GM12875 (cell line): ENCODE data around the gene NRGN.

Experiments
- H3K4me3 ChIP-seq: one replicate; pipeline ENCODE4 v1.5.1; 2011; ENCODE audit warnings: low read depth, low read length, control low read depth
- TF ChIP-seq, protein P1 (sequence below): IDR thresholded peaks from 2 replicates; pipeline ENCODE4 v1.5.1; 2011; ENCODE audit warnings: low read depth, mild to moderate bottlenecking, control low read depth, inconsistent platforms, low read length, moderate library complexity, borderline replicate concordance; ENCODE audit not compliant: insufficient read depth

Gene NRGN

DNA sequence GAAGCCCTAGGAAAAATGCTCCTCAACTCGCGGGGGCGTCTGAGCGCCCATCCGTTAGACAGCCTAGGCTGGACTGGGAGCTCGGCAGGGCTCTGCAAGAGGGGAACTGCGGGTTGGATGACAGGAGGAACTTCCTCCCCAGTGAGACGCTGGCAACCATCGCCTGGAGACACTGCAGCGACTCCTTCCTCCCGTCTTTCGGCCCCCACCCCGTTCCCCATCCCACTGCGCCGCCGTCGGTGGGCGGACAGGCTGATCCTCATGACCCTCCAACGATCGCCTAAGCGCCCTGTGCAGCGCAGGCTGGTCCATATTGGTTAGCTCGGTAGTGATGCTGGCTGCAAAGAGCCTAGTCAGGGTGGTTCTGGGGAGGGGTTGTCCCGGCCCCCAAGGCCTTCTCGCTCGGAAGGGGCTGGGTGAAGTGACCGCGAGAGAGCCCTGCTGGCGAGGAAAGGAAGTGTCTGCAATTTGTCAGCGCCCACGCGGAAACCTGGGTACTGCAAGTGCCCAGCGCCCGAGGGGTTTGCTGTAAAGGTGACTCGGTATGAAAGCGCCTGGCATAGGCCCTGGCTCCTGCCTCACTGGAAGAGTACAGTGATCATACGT lies 638 bp downstream of the NRGN start:
- H3K4me3 ChIP-seq: peak overlapping the region; percentile 43
- TF ChIP-seq, protein P1, sequence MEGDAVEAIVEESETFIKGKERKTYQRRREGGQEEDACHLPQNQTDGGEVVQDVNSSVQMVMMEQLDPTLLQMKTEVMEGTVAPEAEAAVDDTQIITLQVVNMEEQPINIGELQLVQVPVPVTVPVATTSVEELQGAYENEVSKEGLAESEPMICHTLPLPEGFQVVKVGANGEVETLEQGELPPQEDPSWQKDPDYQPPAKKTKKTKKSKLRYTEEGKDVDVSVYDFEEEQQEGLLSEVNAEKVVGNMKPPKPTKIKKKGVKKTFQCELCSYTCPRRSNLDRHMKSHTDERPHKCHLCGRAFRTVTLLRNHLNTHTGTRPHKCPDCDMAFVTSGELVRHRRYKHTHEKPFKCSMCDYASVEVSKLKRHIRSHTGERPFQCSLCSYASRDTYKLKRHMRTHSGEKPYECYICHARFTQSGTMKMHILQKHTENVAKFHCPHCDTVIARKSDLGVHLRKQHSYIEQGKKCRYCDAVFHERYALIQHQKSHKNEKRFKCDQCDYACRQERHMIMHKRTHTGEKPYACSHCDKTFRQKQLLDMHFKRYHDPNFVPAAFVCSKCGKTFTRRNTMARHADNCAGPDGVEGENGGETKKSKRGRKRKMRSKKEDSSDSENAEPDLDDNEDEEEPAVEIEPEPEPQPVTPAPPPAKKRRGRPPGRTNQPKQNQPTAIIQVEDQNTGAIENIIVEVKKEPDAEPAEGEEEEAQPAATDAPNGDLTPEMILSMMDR: 0 out of 2 replicates have a peak, but pooled peaks have one; percentile 26

- no peak overlapping the region for H3K4me3 ChIP-seq
- TF ChIP-seq, protein P1: no peak
Observed at GRCh38 chr11:124742555-124742954, 2.8 kb downstream of the NRGN start.

GRCh38 chr11:124743050-124743449 lies 3.3 kb downstream of the NRGN start:
- TF ChIP-seq, protein P1: no peak
- H3K4me3 ChIP-seq: no peak overlapping the region

DNA sequence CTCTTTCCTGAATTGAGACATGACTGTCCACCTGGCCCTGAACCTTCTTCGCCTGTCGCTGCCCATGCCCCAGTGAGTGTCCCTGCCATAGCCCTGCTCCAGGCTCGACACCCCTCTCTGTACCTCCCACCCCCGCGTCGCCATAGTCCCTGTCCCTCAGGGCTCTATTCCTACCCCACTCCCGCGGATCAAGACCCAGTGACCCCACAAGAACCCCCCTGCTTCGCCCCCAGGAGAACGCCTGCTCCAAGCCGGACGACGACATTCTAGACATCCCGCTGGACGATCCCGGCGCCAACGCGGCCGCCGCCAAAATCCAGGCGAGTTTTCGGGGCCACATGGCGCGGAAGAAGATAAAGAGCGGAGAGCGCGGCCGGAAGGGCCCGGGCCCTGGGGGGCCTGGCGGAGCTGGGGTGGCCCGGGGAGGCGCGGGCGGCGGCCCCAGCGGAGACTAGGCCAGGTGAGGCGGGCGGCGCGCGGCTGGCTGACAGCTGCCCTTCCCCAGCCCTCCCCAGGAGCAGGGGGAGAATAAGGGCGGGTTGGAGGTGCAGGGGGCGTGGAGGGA lies 5.6 kb downstream of the NRGN start:
- H3K4me3 ChIP-seq: no peak overlapping the region
- TF ChIP-seq, protein P1: no peak

DNA sequence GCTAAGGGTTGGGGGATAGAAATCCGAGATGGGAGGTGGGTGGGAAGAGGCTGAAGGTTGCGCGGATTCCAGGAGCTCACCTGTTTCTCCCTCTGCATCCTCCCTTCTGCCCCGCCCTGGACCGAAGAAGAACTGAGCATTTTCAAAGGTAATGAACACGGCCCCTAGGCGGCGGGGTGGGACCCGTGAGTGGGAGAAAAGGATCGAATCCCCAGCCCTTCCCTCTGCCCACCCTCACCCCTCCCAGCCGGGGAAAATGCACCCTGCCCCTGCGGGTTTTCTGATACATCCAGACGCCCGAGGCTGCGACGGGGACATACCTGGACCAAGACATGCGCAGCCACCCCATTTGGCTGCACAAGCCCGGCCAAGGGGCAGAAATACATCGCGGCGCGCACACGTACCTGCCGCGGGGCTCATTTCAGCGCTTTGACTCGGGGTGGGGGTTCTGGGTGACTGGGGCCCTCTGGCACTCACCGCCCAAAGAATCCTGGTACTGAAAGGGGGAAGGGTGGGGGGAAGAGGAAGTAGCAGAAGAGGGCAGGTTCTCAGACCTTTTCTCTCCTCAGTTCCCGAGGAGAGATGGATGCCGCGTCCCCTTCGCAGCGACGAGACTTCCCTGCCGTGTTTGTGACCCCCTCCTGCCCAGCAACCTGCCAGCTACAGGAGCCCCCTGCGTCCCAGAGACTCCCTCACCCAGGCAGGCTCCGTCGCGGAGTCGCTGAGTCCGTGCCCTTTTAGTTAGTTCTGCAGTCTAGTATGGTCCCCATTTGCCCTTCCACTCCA lies 6.3 kb downstream of the NRGN start:
- TF ChIP-seq, protein P1: peak; percentile 54
- H3K4me3 ChIP-seq: peak overlapping the region; percentile 68

DNA sequence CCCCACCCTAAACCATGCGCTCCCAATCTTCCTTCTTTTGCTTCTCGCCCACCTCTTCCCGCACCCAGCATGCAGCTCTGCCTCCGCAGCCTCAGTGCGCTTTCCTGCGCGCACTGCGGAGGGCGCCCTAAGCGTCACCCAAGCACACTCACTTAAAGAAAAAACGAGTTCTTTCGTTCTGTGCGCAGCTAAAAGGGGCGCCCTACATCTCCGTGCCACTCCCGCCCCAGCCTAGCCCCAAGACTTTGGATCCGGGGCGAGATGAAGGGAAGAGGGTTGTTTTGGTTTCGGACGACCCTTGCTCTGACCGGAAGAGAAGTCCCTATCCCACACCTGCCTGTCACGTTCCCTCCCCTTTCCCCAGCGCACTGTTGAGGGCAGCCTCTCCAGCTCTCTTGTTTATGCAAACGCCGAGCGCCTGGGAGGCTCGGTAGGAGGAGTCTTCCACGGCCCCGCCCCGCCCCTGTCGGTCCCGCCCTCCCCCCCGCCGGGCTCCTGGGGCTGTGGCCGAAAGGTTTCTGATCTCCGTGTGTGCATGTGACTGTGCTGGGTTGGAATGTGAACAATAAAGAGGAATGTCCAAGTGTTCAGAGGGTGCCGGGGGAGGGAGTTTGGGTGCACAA lies 7.0 kb downstream of the NRGN start:
- H3K4me3 ChIP-seq: peak overlapping the region; percentile 68
- TF ChIP-seq, protein P1: peak; percentile 75
